Panc1 (cell line): ENCODE data around the gene YBX3. TPM values are rescaled to one million over a fixed set of nuclear protein-coding genes. Genes with fewer than 3 reads are reported as not detected.

Experiments
- ATAC-seq: fragments of 200-7000 bp; cut with Tn5 transposase; 2 replicates; pipeline ENCODE4 v1.9.1; 2020; ENCODE audit warnings: mild to moderate bottlenecking, moderate library complexity
- BruUV-seq: library from RNA; stranded (reverse); fragments of 400-500 nt; replicated peaks from 2 replicates; lab custom pipeline; 2021; lab: Mats Ljungman, UMichigan
- CTCF ChIA-PET: fragments of 300-600 bp; sonication (Branson Sonifier 250); formaldehyde crosslinking; loops from one replicate; lab custom pipeline; 2022; ENCODE audit warnings: antibody characterized with exemption; lab: Charles Lee
- POLR2A ChIA-PET: fragments of 300-600 bp; sonication (Branson Sonifier 250); formaldehyde crosslinking; loops from one replicate; lab custom pipeline; 2022; ENCODE audit warnings: antibody characterized with exemption; lab: Charles Lee
- DNase-seq: peaks from one replicate; pipeline ENCODE4 v3.0.0-alpha.2; 2010; ENCODE audit warnings: low read depth, low spot score
- H3K27ac ChIP-seq: 2 replicates; pipeline ENCODE4 v1.5.1; 2011; ENCODE audit warnings: mild to moderate bottlenecking, low read length, inconsistent platforms
- H3K27me3 ChIP-seq: fragments of 200-500 bp; sonication (Bioruptor generic); 2 replicates; pipeline ENCODE4 v1.6.0; 2014; ENCODE audit warnings: low read length, inconsistent platforms; ENCODE audit not compliant: control insufficient read depth, insufficient read depth
- H3K36me3 ChIP-seq: fragments of 200-500 bp; sonication (Bioruptor generic); 2 replicates; pipeline ENCODE4 v1.5.1; 2014; ENCODE audit warnings: inconsistent platforms, mild to moderate bottlenecking, low read length, moderate library complexity; ENCODE audit not compliant: control insufficient read depth, insufficient read depth
- H3K4me1 ChIP-seq: 2 replicates; pipeline ENCODE4 v1.5.1; 2011; ENCODE audit warnings: inconsistent platforms, mild to moderate bottlenecking, low read length, moderate library complexity; ENCODE audit not compliant: control insufficient read depth, insufficient read depth
- H3K4me3 ChIP-seq, 2 experiments: 2 replicates each; pipeline ENCODE4 v1.5.1; 2011 to 2012; ENCODE audit warnings: low read depth in 2 of 2, low read length in 2 of 2, mild to moderate bottlenecking in 2 of 2, inconsistent platforms in 1 of 2, moderate library complexity in 1 of 2
- H3K9me3 ChIP-seq: fragments of 200-500 bp; sonication (Bioruptor generic); 2 replicates; pipeline ENCODE4 v1.5.1; 2014; ENCODE audit warnings: low read depth, mild to moderate bottlenecking, inconsistent platforms, low read length, moderate library complexity; ENCODE audit not compliant: control insufficient read depth, insufficient read depth
- POLR2AphosphoS5 ChIP-seq: IDR thresholded peaks from 2 replicates; pipeline ENCODE4 v1.6.1; 2012; ENCODE audit warnings: mild to moderate bottlenecking, low read depth, low read length, moderate library complexity
- SIN3A ChIP-seq: IDR thresholded peaks from 2 replicates; pipeline ENCODE4 v1.6.1; 2012; ENCODE audit warnings: low read depth, mild to moderate bottlenecking, low read length, moderate library complexity, borderline replicate concordance; ENCODE audit not compliant: insufficient read depth
- TCF7L2 ChIP-seq: IDR thresholded peaks from 2 replicates; pipeline ENCODE4 v1.6.1; 2011; ENCODE audit warnings: mild to moderate bottlenecking, low read depth, low read length, inconsistent platforms
- in situ Hi-C: cut with HindIII; loops from 2 replicates; pipeline ENCODE4 v1.10.0; 2016; ENCODE audit warnings: low sequenced_read_pairs, low pct_unique_long_range_greater_than_20kb
- intact Hi-C: fragments of 100-400 bp; cut with micrococcal nuclease; formaldehyde crosslinking; loops from one replicate; pipeline ENCODE4 v1.10.0; 2022; ENCODE audit not compliant: unreplicated experiment
- total RNA-seq: library from RNA; stranded (reverse); gene quantifications from one replicate; pipeline ENCODE4 v1.2.1, GENCODE V29; 2021; ENCODE audit not compliant: unreplicated experiment
- TF ChIP-seq, protein P1 (sequence below), 2 experiments: IDR thresholded peaks; 2 replicates each; pipeline ENCODE4 v1.6.1; 2011 to 2012; ENCODE audit warnings: low read depth in 2 of 2, control low read depth in 1 of 2, low read length in 1 of 2, mild to moderate bottlenecking in 1 of 2, moderate library complexity in 1 of 2; ENCODE audit not compliant: insufficient read depth in 1 of 2
- TF ChIP-seq, protein P2 (sequence below): fragments of 450-650 bp; IDR thresholded peaks from 2 replicates; pipeline ENCODE4 v1.5.1; 2017; ENCODE audit warnings: mild to moderate bottlenecking

The YBX3 gene
- total RNA-seq, 1 experiment from 2014 or later: 155 TPM

DNA sequence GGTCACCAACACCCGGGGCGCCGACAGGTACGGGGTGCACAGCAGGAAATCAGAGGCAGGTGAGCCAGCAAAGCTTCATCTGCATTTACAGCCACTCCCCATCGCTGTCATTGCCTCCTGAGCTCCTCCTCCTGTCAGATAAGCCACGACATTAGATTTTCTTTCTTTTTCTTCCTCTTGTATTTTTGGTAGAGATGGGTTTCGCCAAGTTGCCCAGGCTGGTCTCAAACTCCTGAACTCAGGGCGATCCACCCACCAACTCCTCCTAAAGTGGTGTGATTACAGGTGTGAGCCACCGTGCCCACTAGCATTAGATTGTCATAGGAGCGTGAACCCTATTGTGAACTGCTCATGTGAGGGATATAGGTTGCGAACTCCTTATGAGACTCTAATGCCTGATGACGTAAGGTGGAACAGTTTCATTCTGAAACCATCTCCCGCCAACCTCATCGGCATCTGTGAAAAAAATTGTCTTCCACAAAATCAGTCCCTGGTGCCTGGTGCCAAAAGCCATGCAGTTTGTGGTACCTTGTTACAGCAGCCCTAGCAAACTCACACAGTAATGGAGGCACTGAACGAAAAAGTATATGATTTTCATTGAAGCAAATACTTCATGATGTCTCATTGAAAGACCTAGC lies 50.8 kb downstream of the YBX3 start:
- TF ChIP-seq SIN3A (no peak), TCF7L2 (no peak), POLR2AphosphoS5 (no peak)
- TF ChIP-seq, protein P1, sequence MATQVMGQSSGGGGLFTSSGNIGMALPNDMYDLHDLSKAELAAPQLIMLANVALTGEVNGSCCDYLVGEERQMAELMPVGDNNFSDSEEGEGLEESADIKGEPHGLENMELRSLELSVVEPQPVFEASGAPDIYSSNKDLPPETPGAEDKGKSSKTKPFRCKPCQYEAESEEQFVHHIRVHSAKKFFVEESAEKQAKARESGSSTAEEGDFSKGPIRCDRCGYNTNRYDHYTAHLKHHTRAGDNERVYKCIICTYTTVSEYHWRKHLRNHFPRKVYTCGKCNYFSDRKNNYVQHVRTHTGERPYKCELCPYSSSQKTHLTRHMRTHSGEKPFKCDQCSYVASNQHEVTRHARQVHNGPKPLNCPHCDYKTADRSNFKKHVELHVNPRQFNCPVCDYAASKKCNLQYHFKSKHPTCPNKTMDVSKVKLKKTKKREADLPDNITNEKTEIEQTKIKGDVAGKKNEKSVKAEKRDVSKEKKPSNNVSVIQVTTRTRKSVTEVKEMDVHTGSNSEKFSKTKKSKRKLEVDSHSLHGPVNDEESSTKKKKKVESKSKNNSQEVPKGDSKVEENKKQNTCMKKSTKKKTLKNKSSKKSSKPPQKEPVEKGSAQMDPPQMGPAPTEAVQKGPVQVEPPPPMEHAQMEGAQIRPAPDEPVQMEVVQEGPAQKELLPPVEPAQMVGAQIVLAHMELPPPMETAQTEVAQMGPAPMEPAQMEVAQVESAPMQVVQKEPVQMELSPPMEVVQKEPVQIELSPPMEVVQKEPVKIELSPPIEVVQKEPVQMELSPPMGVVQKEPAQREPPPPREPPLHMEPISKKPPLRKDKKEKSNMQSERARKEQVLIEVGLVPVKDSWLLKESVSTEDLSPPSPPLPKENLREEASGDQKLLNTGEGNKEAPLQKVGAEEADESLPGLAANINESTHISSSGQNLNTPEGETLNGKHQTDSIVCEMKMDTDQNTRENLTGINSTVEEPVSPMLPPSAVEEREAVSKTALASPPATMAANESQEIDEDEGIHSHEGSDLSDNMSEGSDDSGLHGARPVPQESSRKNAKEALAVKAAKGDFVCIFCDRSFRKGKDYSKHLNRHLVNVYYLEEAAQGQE (IDR thresholded peaks at IDR 0.05; ENCODE audit: insufficient read depth in 1 of 2, low read depth in 2 of 2, low read length in 1 of 2): no peak
- TF ChIP-seq, protein P2, sequence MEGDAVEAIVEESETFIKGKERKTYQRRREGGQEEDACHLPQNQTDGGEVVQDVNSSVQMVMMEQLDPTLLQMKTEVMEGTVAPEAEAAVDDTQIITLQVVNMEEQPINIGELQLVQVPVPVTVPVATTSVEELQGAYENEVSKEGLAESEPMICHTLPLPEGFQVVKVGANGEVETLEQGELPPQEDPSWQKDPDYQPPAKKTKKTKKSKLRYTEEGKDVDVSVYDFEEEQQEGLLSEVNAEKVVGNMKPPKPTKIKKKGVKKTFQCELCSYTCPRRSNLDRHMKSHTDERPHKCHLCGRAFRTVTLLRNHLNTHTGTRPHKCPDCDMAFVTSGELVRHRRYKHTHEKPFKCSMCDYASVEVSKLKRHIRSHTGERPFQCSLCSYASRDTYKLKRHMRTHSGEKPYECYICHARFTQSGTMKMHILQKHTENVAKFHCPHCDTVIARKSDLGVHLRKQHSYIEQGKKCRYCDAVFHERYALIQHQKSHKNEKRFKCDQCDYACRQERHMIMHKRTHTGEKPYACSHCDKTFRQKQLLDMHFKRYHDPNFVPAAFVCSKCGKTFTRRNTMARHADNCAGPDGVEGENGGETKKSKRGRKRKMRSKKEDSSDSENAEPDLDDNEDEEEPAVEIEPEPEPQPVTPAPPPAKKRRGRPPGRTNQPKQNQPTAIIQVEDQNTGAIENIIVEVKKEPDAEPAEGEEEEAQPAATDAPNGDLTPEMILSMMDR: no peak
- intact Hi-C loops (loop anchor here (10.0 kb wide), 1 partner anchor 68 kb away; no protein-coding TSS in a partner anchor), in situ Hi-C loops (no loop called here)
- H3K4me3 ChIP-seq: peak overlapping the region; percentile 56 to 68; a peak in 3 of 4 replicates
- peak; percentile 24; the same call in 1 of the 2 replicates for ATAC-seq
- H3K27me3 ChIP-seq: no peaks in the 10 kb centered on the region; the same call in 1 of the 2 replicates
- BruUV-seq: no TSS peak
- H3K9me3 ChIP-seq: no peaks in the 10 kb centered on the region
- H3K36me3 ChIP-seq: no peaks in the 10 kb centered on the region; the same call in none of the 2 replicates
- no peaks in the 10 kb centered on the region for H3K4me1 ChIP-seq
- H3K27ac ChIP-seq: no peak overlapping the region
- no peak for DNase-seq
- CTCF ChIA-PET: no interaction called here
- POLR2A ChIA-PET: no interaction called here

DNA sequence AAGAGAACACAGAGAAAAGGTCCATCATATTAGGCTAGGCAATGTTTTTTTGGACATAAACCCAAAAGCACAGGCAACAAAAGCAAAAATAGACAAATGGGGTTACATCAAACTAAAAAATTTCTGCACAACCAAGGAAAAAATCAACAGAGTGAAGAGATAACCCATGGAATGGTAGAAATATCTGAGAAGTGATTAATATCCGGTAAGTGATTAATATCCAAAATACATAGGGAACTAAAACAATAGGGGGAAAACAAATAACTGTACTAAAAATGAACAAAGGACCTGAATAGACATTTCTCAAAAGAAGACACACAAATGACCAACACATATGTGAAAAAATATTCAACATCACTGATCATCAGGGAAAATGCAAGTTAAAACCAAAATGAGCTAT lies 53.6 kb downstream of the YBX3 start:
- TF ChIP-seq SIN3A: no peak
- intact Hi-C loops: no loop called here

DNA sequence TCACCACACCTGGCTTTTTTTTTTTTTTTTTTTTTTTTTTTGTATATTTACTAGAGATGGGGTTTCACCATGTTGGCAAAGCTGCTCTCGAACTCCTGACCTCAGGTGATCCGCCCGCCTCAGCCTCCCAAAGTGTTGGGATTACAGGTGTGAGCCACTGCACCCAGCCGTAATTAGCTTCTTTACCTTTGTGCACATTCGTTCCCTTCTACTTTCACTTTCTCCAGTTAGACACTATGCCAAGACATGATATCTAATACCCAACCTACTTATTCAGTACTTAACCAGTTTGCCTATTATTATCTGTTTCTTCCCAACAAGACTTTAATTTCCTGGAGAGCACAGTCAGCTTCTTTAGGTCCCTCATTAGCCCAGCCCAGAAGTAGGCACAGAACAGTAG lies 54.6 kb downstream of the YBX3 start:
- no TSS peak for BruUV-seq
- no peak for TF ChIP-seq POLR2AphosphoS5
- TF ChIP-seq SIN3A: no peak
- no peak for TF ChIP-seq TCF7L2
- TF ChIP-seq, protein P1 (IDR thresholded peaks at IDR 0.05; ENCODE audit: insufficient read depth in 1 of 2, low read depth in 2 of 2, low read length in 1 of 2): no peak
- TF ChIP-seq, protein P2: no peak
- intact Hi-C loops (no loop called here), in situ Hi-C loops (no loop called here)
- Histone ChIP-seq H3K4me1 (no peaks in the 10 kb centered on the region), H3K9me3 (no peaks in the 10 kb centered on the region), H3K27ac (no peak overlapping the region), H3K36me3 (no peaks in the 10 kb centered on the region; the same call in 1 of the 2 replicates), H3K27me3 (no peaks in the 10 kb centered on the region), H3K4me3 (peak overlapping the region in 1 of 2 experiments; percentile 24; a peak in 1 of 4 replicates)
- ChIA-PET POLR2A (no interaction called here), CTCF (no interaction called here)
- ATAC-seq (no peak), DNase-seq (no peak)

More for the DNA sequence above, 53.6 kb downstream of the YBX3 start:
- Histone ChIP-seq H3K36me3 (no peaks in the 10 kb centered on the region; the same call in none of the 2 replicates), H3K27me3 (no peaks in the 10 kb centered on the region), H3K9me3 (no peaks in the 10 kb centered on the region), H3K4me3 (no peak overlapping the region), H3K27ac (no peak overlapping the region), H3K4me1 (no peaks in the 10 kb centered on the region)
- CTCF ChIA-PET: no interaction called here
- no TSS peak for BruUV-seq
- POLR2A ChIA-PET: no interaction called here
- no peak for ATAC-seq
- in situ Hi-C loops: no loop called here
- DNase-seq: no peak
